GM18951 (cell line): ENCODE results near the gene DYNLT5.

Experiments
- POLR2A ChIP-seq: IDR thresholded peaks from 4 replicates; pipeline ENCODE4 v1.6.1; 2011; ENCODE audit warnings: mild to moderate bottlenecking; ENCODE audit not compliant: insufficient read length, insufficient read depth; ENCODE audit errors: extremely low read depth
- in situ Hi-C: fragments of 300-500 bp; cut with MboI; formaldehyde crosslinking; loops from one replicate; pipeline ENCODE4 v1.12.0; 2022; ENCODE audit warnings: low sequenced_read_pairs, mixed read lengths, inconsistent platforms; ENCODE audit not compliant: unreplicated experiment

The DYNLT5 gene, protein sequence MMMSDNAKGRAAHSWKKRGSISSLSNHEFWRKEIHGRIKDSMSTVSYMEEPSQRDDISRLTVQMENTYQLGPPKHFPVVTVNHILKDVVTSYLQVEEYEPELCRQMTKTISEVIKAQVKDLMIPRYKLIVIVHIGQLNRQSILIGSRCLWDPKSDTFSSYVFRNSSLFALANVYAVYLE

DNA sequence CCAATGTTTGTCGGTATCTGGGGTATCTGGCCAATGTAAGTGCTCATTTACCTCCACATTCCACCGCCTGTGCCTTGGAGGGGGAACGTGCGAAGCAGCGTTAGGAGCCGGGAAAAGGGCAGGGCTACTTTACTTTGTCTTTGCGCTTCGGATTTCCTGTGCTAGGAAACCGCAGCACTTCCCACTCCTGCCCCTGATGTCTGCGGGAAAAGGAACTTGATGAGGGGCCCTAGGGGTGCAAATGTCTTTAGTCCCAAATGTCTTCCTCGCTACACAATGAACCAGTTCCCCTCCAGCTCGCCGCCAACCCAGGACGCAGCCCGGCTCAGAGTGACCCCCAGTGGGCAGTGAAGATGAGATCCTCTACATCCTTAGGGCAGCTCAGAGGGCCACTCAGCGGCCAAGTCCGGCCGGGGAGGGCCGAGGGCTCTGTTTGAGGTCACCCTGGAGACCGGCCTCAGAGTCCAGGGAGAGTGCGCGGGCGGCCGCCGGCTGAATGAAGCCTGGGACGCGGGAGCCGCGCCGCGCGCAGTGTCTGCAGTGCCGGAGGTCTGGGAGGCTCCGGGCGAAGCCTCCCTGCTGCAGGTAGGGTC lies at the start of gene DYNLT5:
DYNLT5 (plus strand) TSS at position 460 of the 593 bp plus-strand sequence. CDS start 2,200 bp downstream, outside the sequence.
- no peak for TF ChIP-seq POLR2A
- in situ Hi-C loops: loop anchor here (25.0 kb wide), 2 partner anchors 235 to 735 kb away; no protein-coding TSS in a partner anchor

DNA sequence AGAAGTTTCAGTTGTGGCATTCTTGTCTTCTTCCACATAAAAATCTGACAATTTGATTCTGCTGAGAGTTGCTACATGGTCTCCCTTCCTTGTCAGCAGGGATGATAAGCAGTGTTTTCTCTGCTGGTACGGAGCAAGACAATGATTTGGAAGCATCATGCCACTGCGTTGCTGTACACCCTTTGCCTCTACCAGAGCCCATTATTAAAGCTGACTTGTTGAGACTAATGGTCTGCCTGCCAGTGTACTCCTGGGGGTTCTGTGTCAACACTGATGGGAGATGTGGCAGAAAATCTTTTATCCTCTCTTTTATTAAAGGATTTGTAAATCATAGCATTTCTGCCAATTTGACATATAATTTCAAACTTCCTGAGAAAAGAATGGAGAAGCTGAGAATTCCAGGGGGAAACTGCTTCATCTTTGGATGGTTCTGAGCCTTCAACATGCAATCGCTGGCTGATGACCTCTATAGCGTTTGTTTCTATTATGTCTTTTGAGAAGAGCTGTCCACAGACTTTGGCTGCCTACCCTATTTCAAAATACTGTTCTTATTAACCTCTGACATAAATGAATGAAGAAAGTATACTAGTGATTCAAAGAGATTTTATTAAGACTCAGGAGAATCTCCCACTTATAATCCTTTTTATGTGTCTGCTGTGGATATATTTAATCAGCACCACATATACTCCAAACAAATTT lies 47.9 kb upstream of the DYNLT5 start:
- no peak for TF ChIP-seq POLR2A
- in situ Hi-C loops: no loop called here

DNA sequence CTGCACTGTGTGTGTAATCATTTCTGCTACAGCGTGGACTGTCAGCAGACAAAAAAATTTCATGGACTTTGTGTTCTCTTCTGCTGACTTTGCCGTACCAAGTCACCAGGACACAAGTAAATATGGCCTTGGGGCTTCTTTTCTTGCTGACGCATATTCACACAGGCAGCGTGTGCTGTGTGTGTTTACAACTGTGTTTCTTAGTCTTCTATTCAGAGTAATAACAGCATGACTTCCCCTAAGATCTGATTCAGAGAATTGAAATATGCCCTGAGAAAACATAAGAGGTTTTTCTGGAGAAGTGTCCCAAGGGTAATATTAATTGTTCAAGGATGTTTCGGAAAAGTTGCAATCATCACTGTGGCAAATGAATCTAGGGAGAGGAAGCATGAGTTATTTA lies 47.1 kb upstream of the DYNLT5 start:
- in situ Hi-C loops: no loop called here

DNA sequence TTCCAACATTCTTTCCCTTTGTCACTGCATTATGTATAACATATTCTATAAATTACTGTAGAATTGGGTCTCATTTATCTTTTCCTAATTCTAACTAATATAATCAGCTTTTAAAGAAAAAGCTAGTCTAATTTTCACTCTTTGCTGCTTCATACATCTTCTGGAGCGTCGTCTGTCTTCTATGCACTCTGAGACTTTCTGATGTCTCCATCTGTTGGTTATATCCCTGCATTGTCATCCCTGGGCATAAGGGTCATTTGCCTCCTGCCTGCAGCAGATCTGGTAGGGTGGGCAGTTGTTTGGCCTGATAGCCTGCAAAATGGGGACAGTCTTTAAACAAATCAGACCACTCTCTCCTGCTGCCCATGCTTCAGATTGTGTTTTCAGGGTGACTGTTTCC lies 40.8 kb upstream of the DYNLT5 start:
- in situ Hi-C loops: no loop called here
- no peak for TF ChIP-seq POLR2A

More for the DNA sequence above, 47.1 kb upstream of the DYNLT5 start:
- no peak for TF ChIP-seq POLR2A

DNA sequence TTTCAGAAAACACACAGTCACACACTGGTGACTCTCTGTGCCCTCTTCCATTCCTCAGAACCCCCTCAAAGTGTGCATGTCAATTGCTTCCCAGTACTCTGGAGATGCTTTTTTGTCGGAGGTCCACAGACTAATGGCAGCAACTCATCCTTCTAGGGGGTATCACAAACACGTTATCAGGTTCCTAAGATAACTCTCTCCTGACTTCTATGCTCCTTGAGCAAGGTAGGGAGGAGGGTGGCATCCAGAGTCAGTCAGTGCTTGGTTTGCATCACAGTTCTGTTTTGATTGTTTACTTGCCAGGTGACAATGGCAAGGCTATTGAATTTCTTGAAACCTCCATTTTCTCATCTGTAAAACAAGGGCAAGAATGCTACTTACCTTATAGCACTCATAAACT lies 39.4 kb upstream of the DYNLT5 start:
- in situ Hi-C loops: no loop called here
- no peak for TF ChIP-seq POLR2A

DNA sequence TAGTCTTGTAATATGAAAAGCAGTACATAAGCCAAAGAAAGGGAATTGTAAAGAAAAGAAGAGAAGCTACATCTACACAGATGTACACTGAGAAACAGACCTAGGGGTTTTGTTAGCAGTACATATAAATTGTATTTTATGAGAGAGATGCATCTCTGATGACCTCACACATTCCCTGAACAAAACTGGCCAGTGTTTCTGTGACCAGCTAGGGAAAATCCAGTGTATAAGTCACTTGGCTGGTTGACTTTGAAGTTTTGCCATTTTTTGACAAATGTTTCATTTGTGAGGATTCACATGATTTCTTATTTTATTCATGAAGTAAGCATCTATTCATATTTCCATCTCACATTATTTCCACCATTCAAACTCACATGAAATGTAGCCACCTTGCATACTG lies 28.3 kb upstream of the DYNLT5 start:
- no peak for TF ChIP-seq POLR2A
- in situ Hi-C loops: no loop called here

DNA sequence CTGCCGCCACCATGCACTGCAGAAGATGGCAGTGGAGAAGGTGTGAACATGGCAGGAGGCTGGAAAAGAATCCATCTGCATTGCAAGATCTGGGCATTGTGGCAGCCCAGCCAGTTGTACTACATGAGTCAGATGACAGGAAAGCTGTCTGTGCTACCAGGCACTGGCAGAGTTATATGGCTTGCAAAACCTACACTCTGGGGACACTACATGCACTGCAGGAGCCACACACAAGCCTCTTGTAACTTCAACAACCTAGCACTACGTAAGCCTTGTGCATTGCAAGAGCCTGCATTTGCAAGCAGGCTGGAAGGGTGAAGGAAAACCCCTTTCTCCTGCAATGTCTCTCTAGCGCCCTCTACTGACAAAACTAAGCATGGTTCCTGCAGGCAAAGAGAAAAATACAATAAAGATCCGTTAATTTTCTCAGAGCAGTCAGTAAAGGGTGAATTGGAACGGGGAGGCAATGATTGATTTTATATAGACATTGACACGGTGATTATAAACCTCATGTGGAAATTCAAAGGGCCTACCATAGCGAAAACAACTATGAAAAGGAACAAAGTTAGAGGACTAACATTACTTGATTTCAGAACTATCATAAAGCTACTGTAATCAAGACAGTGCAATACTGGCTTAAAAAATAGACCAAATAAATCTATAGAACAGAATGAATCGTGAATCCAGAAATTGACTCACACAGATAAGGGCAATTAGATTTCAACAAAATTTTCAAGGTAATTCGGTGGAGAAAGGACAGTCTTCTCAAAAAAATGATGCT lies 26.2 kb upstream of the DYNLT5 start:
- no peak for TF ChIP-seq POLR2A
- in situ Hi-C loops: loop anchor here (25.0 kb wide), 2 partner anchors 464 to 764 kb away; no protein-coding TSS in a partner anchor

DNA sequence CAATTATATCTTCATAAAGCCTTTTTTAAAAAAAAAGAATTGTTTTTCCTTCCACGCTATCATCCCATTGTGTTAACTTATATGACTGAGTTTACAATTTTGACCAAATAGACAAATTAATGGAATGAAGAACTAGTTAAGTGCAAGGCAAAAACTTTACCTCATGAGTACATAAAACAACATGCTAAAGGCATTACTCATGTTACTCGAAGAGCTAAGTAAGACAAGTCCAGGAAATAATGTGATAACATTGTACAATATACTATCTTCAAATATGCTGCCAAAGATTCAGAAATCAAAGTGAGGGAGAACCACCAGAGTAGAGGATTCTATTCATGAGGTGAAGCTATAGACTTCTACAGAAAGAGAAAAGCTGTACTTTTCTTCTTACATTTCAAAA lies 24.2 kb upstream of the DYNLT5 start:
- in situ Hi-C loops: loop anchor here (25.0 kb wide), 2 partner anchors 466 to 766 kb away; no protein-coding TSS in a partner anchor
- no peak for TF ChIP-seq POLR2A

DNA sequence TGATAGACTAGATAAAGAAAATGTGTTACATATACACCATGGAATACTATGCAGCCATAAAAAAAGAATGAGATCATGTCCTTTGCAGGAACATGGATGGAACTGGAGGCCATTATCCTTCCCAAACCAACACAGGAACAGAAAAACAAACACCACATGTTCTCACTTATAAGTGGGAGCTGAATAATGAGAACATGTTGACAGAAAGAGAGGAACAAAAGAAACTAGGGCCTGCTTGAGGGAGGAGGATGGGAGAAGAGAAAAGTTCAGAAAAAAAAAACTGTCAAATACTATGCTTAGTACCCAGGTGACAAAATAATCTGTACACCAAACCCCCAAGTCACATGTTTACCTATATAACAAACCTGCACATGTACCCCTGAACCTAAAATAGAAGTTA lies 23.5 kb upstream of the DYNLT5 start:
- in situ Hi-C loops: loop anchor here (25.0 kb wide), 2 partner anchors 466 to 766 kb away; no protein-coding TSS in a partner anchor

DNA sequence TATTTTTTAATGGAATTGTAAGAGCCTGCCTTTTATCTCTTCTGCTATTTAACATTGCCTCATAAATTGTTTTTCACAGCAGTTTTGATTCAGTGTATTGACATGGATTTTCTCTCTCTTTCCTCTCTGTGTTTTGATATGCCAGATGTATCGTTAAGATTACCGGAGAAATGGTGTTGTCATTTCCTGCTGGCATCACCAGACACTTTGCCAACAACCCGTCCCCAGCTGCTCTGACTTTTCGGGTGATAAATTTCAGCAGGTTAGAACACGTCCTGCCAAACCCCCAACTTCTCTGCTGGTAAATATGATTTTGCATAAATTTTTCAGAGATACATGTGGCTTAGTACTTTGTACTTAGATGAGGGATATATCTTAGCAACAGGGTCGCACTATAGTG lies 23.1 kb upstream of the DYNLT5 start:
- TF ChIP-seq POLR2A: no peak
- in situ Hi-C loops: loop anchor here (25.0 kb wide), 2 partner anchors 467 to 767 kb away; no protein-coding TSS in a partner anchor

DNA sequence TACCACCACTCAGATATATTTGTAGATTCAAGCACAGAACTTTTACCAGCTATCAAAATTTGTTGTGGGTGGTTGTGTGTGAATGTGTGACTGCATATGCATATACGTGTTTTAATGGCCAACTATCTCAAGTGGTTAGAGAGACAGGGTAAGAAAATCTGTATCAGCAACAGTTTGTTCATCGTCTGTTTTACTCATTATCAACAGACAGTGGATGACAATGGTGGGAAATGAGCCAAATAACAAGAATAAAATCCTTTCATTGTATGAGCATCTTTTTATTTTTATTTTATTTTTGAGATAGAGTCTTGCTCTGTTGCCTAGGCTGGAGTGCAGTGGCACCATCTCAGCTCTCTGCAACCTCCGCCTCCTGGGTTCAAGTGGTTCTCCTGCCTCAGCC lies 22.7 kb upstream of the DYNLT5 start:
- TF ChIP-seq POLR2A: no peak
- in situ Hi-C loops: loop anchor here (25.0 kb wide), 2 partner anchors 467 to 767 kb away; no protein-coding TSS in a partner anchor

DNA sequence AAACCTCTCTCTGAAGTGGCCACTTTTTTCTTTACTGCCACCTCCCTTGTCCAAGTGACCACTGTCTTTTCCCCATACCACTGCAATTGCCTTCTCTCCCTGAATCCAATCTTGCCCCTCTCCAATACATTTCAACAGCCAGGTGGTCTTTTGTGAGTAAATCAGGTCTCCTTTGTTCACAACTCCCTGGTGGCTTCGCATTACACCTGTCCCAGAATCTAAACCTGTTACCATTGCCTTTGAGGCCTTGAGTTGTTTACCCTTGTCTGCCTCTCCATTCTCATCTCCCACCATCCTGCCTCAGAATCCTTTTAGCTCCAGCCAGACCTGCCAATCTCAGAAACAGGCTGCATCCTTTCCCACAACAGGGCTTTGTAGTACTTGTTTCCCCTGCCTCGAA lies 21.8 kb upstream of the DYNLT5 start:
- in situ Hi-C loops: loop anchor here (25.0 kb wide), 2 partner anchors 468 to 768 kb away; no protein-coding TSS in a partner anchor
- no peak for TF ChIP-seq POLR2A
